ENCODE measurements around the gene NCS1. TPM values are rescaled to one million over a fixed set of nuclear protein-coding genes. Genes with fewer than 3 reads are reported as not detected.

Gene NCS1
- total and polyA plus RNA-seq, 9 of the 15 experiments (the other 6 are each of a cell fraction or from before 2014, with no cell fraction given): 0.28 to 27.0 (median 9.6) TPM

DNA sequence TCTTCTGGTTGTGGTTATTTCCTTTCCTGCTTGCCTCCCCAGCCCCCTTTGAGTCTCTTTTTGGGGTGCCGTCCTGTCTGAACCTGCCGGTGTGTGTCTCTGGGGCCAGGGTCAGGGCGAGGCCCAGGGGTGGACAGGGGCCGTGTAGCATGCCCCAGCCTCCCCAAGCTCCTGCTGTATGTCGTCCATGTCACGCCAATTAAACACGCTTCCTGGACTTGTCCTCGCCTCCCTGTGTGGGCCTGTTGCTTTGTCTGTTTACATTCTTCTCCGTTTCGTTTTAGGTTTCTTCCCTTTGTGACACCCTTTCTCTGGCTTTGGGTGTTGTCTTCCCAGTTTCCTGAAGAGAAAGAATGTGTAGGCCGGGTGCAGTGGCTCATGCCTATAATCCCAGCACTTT is 64.9 kb downstream of the NCS1 start:
- 0 out of 2 replicates have a peak, but pooled peaks cover 4% of the 10 kb centered on the region for H4K20me1 ChIP-seq (replicated peaks; ENCODE audit: control insufficient read depth, insufficient read depth, low read length)
- CTCF ChIA-PET (ENCODE audit: low intra/inter-chr PET ratio): interaction anchor here (0.6 to 2.8 kb wide), 4 partner anchors 129 to 351 kb away, joined by 3 to 29 read pairs (median 4); no protein-coding TSS in a partner anchor
- H3K27ac ChIP-seq (ENCODE audit: extremely low read depth, low read depth, low read length): no peak overlapping the region
- peaks cover 21 to 32% of the 10 kb centered on the region in 2 experiments for H3K4me1 ChIP-seq (replicated peaks in 1 of 2; ENCODE audit: control insufficient read depth in 2 of 2, insufficient read depth in 2 of 2, low read length in 2 of 2)
- no peaks in the 10 kb centered on the region for H3K9me1 ChIP-seq (ENCODE audit: control insufficient read depth, insufficient read depth, low read length)
- intact Hi-C loops (cut with micrococcal nuclease) (loop anchor here (2.0 kb wide), 2 partner anchors 130 to 350 kb away; no protein-coding TSS in a partner anchor), in situ Hi-C loops (cut with MboI) (loop anchor here (5.0 kb wide), 1 partner anchor 125 kb away; no protein-coding TSS in a partner anchor)
- no peak overlapping the region for H2AFZ ChIP-seq (ENCODE audit: low read depth, low read length)
- no peak overlapping the region for H3K9ac ChIP-seq (ENCODE audit: insufficient read depth in 1 of 2, low read depth in 2 of 2, low read length in 2 of 2)
- no peak for DNase-seq (ENCODE audit: extremely low read depth in 1 of 4, low spot score in 3 of 4)
- ATAC-seq: no peak
- BruUV-seq (replicated peaks): no TSS peak
- no peak for FAIRE-seq
- peaks cover 17% of the 10 kb centered on the region; the same call in 2 of the 3 replicates for H3K36me3 ChIP-seq (ENCODE audit: control insufficient read depth, insufficient read depth, low read length)
- POLR2A ChIA-PET: no interaction called here
- WGBS (ENCODE audit: insufficient coverage, low coverage, missing lambda C conversion rate): 77% methylated on average over 8 of the region's 11 CpGs
- no peaks in the 10 kb centered on the region for H3K9me3 ChIP-seq (replicated peaks; ENCODE audit: control insufficient read depth, insufficient read depth, low read depth, low read length)
- H3K27me3 ChIP-seq (ENCODE audit: control insufficient read depth in 2 of 2, insufficient read depth in 2 of 2, low read length in 2 of 2): no peaks in the 10 kb centered on the region
- no peaks in the 10 kb centered on the region for H3K79me2 ChIP-seq (ENCODE audit: control insufficient read depth, insufficient read depth, low read length)
- H3K4me3 ChIP-seq: no peak overlapping the region
- 0 out of 2 replicates have a peak, but pooled peaks have one; percentile 21 for TF ChIP-seq POLR2G (IDR thresholded peaks at IDR 0.05; ENCODE audit: low read depth, low read length)
- no peak for TF ChIP-seq MYNN (IDR thresholded peaks at IDR 0.05)
- TF ChIP-seq MYNN (CRISPR knock-in tag; IDR thresholded peaks at IDR 0.05): no peak
- no peak for TF ChIP-seq ZNF41 (CRISPR knock-in tag; conservative IDR thresholded peaks at IDR 0.05)
- TF ChIP-seq SRSF7 (optimal IDR thresholded peaks at IDR 0.05; ENCODE audit: low read depth, low read length): no peak
- H3K4me2 ChIP-seq (ENCODE audit: insufficient read depth, low read length): no peak overlapping the region

Measured in K562 (cell line).